Stimulated activated CD8-positive, alpha-beta memory T cell treated with anti-CD3 and anti-CD28 coated beads, Interleukin-4, amount 100 ng/mL, for 1 hour (primary cell): ENCODE data around the gene AAGAB.

Experiments
- DNase-seq, 2 donors: peaks; one replicate each; pipeline ENCODE4 v3.0.0-alpha.2; 2020; ENCODE audit warnings: low read depth in 2 of 2, low spot score in 1 of 2

The AAGAB gene

GRCh38 chr15:67174864-67175573 is 79.4 kb downstream of the AAGAB start:
- DNase-seq, result no peak

GRCh38 chr15:67174446-67174845 is 80.0 kb downstream of the AAGAB start:
- no peak for DNase-seq

DNA sequence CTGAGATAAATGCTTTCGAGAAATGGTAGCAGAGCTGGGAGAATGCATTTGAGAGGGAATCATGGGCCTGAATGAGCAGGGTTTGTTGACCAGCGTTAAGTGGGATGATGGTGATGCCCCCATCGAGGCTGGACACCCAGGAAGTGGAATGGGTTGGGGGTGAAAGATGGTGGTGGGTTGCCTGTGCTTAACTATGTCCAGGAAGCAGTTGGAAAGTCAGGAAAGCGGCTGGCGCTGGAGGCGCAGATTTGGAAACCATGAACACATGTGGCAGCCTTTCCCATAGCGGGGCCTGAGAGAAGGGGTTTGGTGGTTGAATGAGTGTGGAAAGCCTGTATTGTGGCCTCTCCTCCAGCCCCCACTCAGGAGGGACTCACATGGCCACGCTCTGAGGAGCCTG is 80.7 kb downstream of the AAGAB start:
- DNase-seq, result no peak

- no peak for DNase-seq
These were observed 81.5 kb downstream of the AAGAB start for GRCh38 chr15:67173005-67173404.

DNA sequence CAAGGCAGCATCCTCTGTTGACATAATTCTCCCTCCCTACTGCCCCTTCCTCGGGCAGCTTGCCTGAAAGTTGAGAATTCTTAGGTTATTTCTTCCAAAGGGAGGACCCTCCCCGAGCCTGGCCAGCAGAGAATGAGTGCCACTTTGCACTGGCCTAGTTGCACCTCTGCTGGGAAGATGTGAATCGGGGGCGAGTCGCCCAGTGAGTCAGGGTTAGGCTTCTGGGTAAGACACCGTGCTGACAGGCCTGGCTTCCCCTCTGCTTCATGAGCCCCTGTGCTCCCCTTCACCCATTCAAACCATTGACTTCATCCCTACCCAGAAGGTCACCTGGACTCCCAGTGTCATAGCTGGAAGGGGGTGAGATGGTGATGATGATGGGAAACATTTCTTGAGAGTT is 82.3 kb downstream of the AAGAB start:
- DNase-seq, result no peak

- no peak for DNase-seq
These were observed 83.0 kb downstream of the AAGAB start for GRCh38 chr15:67171471-67171870.

DNA sequence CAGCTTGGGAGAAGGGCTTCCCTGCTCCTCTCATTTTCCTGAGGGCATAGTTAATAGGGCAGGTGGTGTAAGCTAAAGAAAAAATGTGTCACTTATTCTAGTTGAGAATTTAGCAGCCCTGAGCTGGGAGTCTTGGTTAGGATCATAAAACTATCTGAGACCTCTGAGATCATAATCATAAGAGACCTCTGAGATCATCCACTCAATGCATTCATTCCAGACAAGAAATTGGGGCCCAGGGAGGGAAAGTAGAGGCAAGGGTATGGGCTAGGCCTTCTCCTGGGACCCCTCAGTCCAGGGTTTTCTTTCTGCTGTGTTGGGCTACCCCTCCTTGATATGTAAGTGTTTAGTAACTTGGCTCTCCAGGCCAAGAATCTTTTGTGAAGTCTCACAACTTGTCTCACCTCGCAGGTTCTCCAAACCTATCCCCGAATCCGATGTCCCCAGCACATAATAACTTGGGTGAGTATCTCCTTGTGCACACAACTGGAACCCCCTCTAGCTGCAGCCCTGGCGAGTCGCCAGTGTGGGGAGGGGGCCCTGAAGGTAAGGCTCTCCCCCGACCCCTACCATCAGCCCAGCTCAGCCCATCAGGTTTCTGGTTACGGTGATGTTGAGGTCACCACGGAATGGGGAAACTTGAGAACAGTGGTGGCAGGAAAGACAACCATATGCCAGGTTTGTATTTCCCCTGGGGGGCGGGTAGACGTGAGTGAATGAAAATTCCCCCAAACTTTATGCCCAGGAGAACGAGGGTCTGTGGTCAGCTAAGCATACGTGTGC is 84.1 kb downstream of the AAGAB start:
- no peak for DNase-seq

DNA sequence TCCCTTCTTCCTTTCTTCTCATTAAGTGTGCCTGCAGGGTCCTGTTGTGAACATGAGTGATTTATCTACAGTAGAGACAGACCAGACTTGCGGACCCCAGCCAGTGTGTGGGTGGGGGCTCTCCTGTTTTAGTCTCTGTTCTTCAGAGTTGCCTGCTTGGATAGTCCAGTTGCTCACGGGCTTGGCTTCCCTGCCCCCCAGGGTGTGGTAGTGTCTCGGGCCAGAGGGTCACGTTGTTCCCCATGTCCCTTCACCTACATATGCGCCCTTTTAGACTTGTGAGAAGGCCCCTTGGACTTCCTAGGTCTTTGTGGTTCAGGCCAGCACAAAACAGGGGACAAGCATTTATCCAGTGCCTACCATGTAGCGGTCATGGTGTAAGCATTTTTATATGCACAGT is 85.8 kb downstream of the AAGAB start:
- DNase-seq, result no peak

- no peak for DNase-seq
These were observed 87.4 kb downstream of the AAGAB start for GRCh38 chr15:67167091-67167490.

DNA sequence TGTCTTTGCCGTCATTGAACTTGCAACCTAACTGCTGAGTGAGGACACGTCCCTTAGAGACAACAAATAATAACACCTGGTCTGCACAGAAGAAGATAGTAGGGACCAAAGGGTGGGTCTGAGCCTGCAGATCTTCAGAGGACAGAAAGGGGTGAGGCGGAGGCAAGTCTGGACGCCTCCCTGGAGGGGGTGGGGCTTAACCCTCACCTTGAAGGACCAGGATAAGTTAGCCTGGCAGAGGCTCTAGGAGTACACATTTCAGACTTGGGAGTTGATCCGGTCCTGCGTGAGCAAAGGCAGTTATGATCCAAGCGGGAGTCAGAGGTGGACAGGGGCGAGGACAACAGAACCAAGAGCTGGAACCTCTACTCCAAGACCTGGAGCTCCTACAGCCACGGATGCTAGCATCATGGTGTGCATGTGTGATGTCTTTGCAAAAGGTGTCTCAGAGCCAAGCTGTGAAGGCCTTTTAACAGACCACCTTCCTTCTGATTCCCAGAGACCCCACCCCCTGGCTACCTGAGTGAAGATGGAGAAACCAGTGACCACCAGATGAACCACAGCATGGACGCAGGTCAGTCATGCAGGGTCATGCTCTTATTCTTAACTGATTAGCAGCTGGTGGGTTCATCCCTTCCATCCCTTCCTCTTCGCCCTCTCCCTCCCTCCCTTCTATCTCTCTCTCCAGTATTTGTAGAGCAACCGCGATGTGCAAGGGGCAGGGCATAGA is 88.0 kb downstream of the AAGAB start:
- no peak for DNase-seq

DNA sequence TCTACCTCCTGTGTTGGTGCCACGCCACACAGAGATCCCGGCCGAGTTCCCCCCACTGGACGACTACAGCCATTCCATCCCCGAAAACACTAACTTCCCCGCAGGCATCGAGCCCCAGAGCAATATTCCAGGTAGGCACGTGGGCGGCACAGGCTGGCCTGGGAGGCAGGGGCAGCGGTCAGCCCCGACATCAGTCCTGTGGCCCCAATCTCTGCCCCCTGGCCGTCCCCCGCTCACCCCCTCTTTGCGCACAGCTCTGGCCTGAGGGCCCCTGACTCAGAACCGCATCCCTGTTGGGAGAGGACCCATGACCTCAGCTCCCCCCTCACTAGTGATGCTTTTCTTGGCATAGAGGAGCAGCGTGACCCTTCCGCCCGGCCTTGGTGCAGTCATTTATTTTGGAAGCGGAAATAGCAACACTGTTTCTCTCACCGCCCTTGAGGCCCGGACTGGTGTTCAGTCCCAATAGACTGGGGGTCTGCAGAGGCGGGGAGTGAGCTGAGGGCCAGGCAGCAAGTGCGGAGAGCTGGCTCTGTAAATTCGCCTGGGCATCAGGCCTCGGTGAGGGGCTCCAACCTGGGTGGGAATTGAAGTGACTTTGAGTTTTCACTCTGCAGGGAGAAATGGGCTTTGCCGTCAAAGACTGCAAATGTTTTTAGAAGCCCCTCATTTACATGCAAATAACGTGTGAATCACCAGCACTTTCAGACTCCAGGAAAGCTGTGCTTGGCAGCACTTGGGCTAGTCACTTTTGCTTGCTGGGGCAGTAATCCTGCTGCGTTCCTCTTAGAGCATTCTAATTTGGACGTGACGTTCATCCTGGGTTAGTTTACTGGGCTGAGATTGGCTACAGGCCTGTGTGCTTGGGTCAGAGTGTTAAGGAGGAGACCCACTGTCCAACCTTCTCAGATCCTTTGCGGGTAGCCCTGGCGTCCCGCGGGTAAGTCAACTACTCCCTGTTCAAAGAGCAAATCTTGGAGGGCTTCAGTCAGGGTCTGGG is 88.9 kb downstream of the AAGAB start:
- DNase-seq, result no peak

- no peak for DNase-seq
These were observed 89.6 kb downstream of the AAGAB start for GRCh38 chr15:67164811-67165253.

- no peak for DNase-seq
These were observed 90.1 kb downstream of the AAGAB start for GRCh38 chr15:67164401-67164791.

- DNase-seq, result no peak
These were observed 91.3 kb downstream of the AAGAB start for GRCh38 chr15:67163180-67163579.

DNA sequence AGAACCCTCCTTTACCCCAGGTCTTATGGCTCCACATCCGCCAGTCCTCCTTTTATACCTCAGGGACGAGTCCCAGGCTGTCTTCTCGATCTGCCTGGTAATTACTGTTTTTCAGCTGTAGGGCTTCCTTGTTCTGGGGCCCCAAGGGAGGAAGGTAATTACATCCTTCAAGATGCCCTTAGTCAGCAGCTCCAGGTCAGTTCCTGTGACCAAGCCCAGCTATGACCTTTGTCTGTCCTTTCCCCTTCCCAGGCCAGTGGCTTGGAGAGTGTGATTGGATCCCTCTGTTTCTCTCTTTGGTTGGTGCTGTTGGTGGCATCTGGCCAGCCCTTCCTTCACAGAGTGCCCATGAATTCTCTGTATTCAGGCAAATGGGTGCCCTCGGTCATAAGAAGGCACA is 92.6 kb downstream of the AAGAB start:
- DNase-seq, result no peak

- DNase-seq, result no peak
These were observed 93.0 kb downstream of the AAGAB start for GRCh38 chr15:67161412-67161811.

- DNase-seq, result no peak
These were observed 96.1 kb downstream of the AAGAB start for GRCh38 chr15:67158367-67158766.

- no peak for DNase-seq
These were observed 96.8 kb downstream of the AAGAB start for GRCh38 chr15:67157521-67158252.

DNA sequence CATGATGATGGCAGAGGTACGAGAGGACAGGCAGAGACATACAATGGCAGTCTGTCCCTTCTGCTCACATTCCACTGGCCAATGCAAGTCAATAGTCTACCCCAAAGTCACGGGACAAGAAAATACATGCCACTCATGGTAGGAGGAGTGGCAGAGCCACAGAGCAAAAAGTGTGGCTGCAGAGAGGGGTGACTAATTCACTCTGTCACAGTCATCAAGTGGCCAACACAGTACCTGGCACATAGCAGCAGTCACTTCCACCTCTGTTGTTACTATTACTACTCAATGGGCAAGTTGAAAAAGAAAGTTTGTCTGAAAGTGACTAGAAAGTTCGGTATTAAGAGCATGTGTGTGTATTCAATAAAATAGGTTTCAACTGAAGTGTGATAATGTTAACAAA is 97.6 kb downstream of the AAGAB start:
- no peak for DNase-seq

DNA sequence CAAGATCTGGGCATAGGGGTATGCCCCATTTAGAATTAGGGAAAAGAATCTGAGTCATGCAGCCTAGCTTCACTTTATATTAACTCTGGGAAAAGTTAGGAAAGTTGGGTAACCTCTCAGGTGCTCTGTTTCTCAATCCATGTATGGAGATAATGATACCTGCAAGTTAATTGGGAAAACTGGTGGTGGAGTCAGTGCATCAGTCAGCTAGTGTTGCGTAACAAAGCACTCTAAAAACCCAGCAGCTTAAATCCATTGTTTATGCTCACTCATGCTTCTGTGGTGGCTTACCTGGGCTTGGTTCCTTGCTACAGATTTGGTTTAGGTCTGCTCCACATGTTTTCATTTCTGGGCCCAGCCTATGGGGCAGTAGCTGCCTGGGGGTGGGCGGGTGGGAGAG is 98.0 kb downstream of the AAGAB start:
- no peak for DNase-seq
